GM12878 (cell line): ENCODE data around the gene MAP4K4. TPM values are rescaled to one million over a fixed set of nuclear protein-coding genes. Genes with fewer than 3 reads are reported as not detected.

Source experiments
- ATAC-seq: fragments of 200-7000 bp; cut with Tn5 transposase; 3 replicates; pipeline ENCODE4 v1.9.1; 2020; ENCODE audit warnings: mild to moderate bottlenecking, moderate library complexity
- BruUV-seq: library from RNA; stranded (reverse); fragments of 400-500 nt; replicated peaks from 2 replicates; lab custom pipeline; 2021; lab: Mats Ljungman, UMichigan
- CTCF ChIA-PET: fragments of 300-600 bp; sonication (Branson Sonifier 250); formaldehyde crosslinking; extraction: SDS; loops from one replicate; lab custom pipeline; 2021; ENCODE audit warnings: inconsistent platforms; lab: Yijun Ruan, JAX
- POLR2A ChIA-PET: fragments of 350-600 bp; formaldehyde crosslinking; extraction: SDS; loops from one replicate; lab custom pipeline; 2021; ENCODE audit warnings: inconsistent platforms; lab: Charles Lee
- RAD21 ChIA-PET: fragments of 300-600 bp; sonication (Branson Sonifier 250); formaldehyde crosslinking; loops from one replicate; lab custom pipeline; 2023; ENCODE audit warnings: antibody characterized with exemption; ENCODE audit not compliant: unreplicated experiment; lab: Charles Lee
- SMC1A ChIA-PET: fragments of 300-600 bp; sonication (Branson Sonifier 250); formaldehyde crosslinking; loops from one replicate; lab custom pipeline; 2023; ENCODE audit not compliant: unreplicated experiment, uncharacterized antibody; lab: Charles Lee
- DNase-seq: peaks from one replicate; pipeline ENCODE4 v3.0.0-alpha.2; 2011; ENCODE audit warnings: low read depth, low spot score
- FAIRE-seq: peaks from 3 replicates; lab custom pipeline; 2011; peaks lifted over from hg19 to GRCh38; lab: Jason Lieb, UNC
- H2AFZ ChIP-seq: 2 replicates; pipeline ENCODE4 v1.6.0; 2011; ENCODE audit warnings: low read depth, low read length, control low read depth; ENCODE audit not compliant: control insufficient read depth
- H3K27ac ChIP-seq: 2 replicates; pipeline ENCODE4 v1.5.1; 2011; ENCODE audit warnings: control low read depth; ENCODE audit not compliant: control insufficient read depth, insufficient read depth
- H3K27me3 ChIP-seq, 2 experiments: replicated peaks in 1 of 2; 2 replicates each; pipeline versions ENCODE4 v1.6.0 to v1.6.1; 2011; ENCODE audit warnings: low read length in 1 of 2; ENCODE audit not compliant: control insufficient read depth in 2 of 2, insufficient read depth in 2 of 2
- H3K36me3 ChIP-seq, 2 experiments: 2 replicates each; pipeline ENCODE4 v1.5.1; 2011; ENCODE audit warnings: low read length in 1 of 2; ENCODE audit not compliant: control insufficient read depth in 2 of 2, insufficient read depth in 2 of 2
- H3K4me1 ChIP-seq: 2 replicates; pipeline ENCODE4 v1.6.1; 2011; ENCODE audit warnings: mild to moderate bottlenecking, low read length, moderate library complexity, mixed read lengths; ENCODE audit not compliant: control insufficient read depth, insufficient read depth
- H3K4me2 ChIP-seq: 2 replicates; pipeline ENCODE4 v1.6.0; 2011; ENCODE audit warnings: control low read depth; ENCODE audit not compliant: control insufficient read depth, insufficient read depth
- H3K4me3 ChIP-seq: fragments of 200-600 bp; sonication (generic); 2 replicates; pipeline ENCODE4 v1.5.1; 2016
- H3K79me2 ChIP-seq: 2 replicates; pipeline ENCODE4 v1.6.0; 2011; ENCODE audit warnings: low read length; ENCODE audit not compliant: control insufficient read depth, insufficient read depth
- H3K9ac ChIP-seq: 2 replicates; pipeline ENCODE4 v1.8.0; 2011; ENCODE audit warnings: low read length, control low read depth, mixed read lengths; ENCODE audit not compliant: control insufficient read depth, insufficient read depth
- H3K9me3 ChIP-seq: replicated peaks from 3 replicates; pipeline ENCODE4 v1.5.1; 2011; ENCODE audit warnings: mild to moderate bottlenecking, low read length; ENCODE audit not compliant: control insufficient read depth, insufficient read depth
- H4K20me1 ChIP-seq: 2 replicates; pipeline ENCODE4 v1.6.0; 2011; ENCODE audit not compliant: control insufficient read depth, insufficient read depth
- LARP7 ChIP-seq: fragments of 450-650 bp; IDR thresholded peaks from 2 replicates; pipeline ENCODE4 v1.6.1; 2017; ENCODE audit warnings: mild to moderate bottlenecking
- MTA2 ChIP-seq: fragments of 450-650 bp; IDR thresholded peaks from 2 replicates; pipeline ENCODE4 v1.6.1; 2016; ENCODE audit warnings: low read depth, mild to moderate bottlenecking, moderate library complexity
- NR2C2 ChIP-seq: IDR thresholded peaks from 2 replicates; pipeline ENCODE4 v1.6.1; 2011; ENCODE audit warnings: borderline replicate concordance, low read depth; ENCODE audit not compliant: control insufficient read depth, insufficient read length
- PAX5 ChIP-seq: IDR thresholded peaks from 2 replicates; pipeline ENCODE4 v1.6.1; 2011; ENCODE audit warnings: low read depth, low read length, borderline replicate concordance
- SPI1 ChIP-seq: IDR thresholded peaks from 2 replicates; pipeline ENCODE4 v1.6.1; 2011; ENCODE audit warnings: low read depth, mild to moderate bottlenecking, low read length, moderate library complexity, borderline replicate concordance; ENCODE audit not compliant: insufficient read depth
- SREBF2 ChIP-seq: IDR thresholded peaks from 2 replicates; pipeline ENCODE4 v1.6.1; 2012; ENCODE audit warnings: mild to moderate bottlenecking, low read length
- YY1 ChIP-seq: IDR thresholded peaks from 2 replicates; pipeline ENCODE4 v1.6.1; 2011; ENCODE audit warnings: low read depth, mild to moderate bottlenecking, low read length
- ZNF217 ChIP-seq: fragments of 450-650 bp; IDR thresholded peaks from 2 replicates; pipeline ENCODE4 v1.6.1; 2017; ENCODE audit warnings: antibody characterized with exemption, mild to moderate bottlenecking
- WGBS: methylation state at CpG from one replicate; pipeline ENCODE4 v1.1.6; 2016; ENCODE audit warnings: low lambda C conversion rate; ENCODE audit not compliant: insufficient replicate concordance, insufficient coverage; ENCODE audit errors: missing lambda C conversion rate; 5-methylcytosine and 5-hydroxymethylcytosine counted together
- in situ Hi-C: fragments of 300-500 bp; cut with MboI; formaldehyde crosslinking; loops from 9 replicates; pipeline ENCODE4 v1.14.3; 2018; ENCODE audit warnings: mixed read lengths
- intact Hi-C: fragments of 100-400 bp; cut with micrococcal nuclease; formaldehyde crosslinking; loops from one replicate; pipeline ENCODE4 v1.14.2; 2022; ENCODE audit not compliant: unreplicated experiment
- polyA plus RNA-seq, 11 experiments: library from polyadenylated mRNA; depleted of rRNA in 4 of 11; unstranded in 6 of 11; stranded (reverse) in 5 of 11; fragments of >200 nt; fragmentation: Nextera tagmentation in 4 of 11; fragmentation: Illumina TruSeq in 1 of 11; extraction: Ambion mirVana in 4 of 11; extraction: Trizol in 1 of 11; gene quantifications; 1 replicate in 1 of 11; 2 replicates in 10 of 11; pipeline versions ENCODE4 v1.2.1 to v1.2.3, GENCODE V29; 2011 to 2016; ENCODE audit warnings: inconsistent platforms in 2 of 11, missing spikeins in 2 of 11, low read depth in 1 of 11
- total RNA-seq, 4 experiments: library from RNA; depleted of rRNA in 3 of 4; stranded (reverse); fragments of >200 nt in 3 of 4; fragmentation: Illumina TruSeq in 1 of 4; extraction: Trizol in 1 of 4; gene quantifications; 2 replicates each; pipeline versions ENCODE4 v1.2.1 to v1.2.3, GENCODE V29; 2013 to 2021
- TF ChIP-seq, protein P1 (sequence below): fragments of 450-650 bp; IDR thresholded peaks from 2 replicates; pipeline ENCODE4 v1.6.1; 2017; ENCODE audit warnings: mild to moderate bottlenecking
- TF ChIP-seq, protein P2 (sequence below): fragments of 150-350 bp; IDR thresholded peaks from 2 replicates; pipeline ENCODE4 v1.6.1; 2014; ENCODE audit warnings: mild to moderate bottlenecking, low read depth, low read length
- TF ChIP-seq, protein P3 (sequence below): fragments of 450-650 bp; IDR thresholded peaks from 2 replicates; pipeline ENCODE4 v1.6.1; 2016; ENCODE audit warnings: mild to moderate bottlenecking

MAP4K4 gene
- total and polyA plus RNA-seq, 10 of the 15 experiments (the other 5 are each of a cell fraction or from before 2014, with no cell fraction given) = 1.9 to 50.4 (median 9.7) TPM

DNA sequence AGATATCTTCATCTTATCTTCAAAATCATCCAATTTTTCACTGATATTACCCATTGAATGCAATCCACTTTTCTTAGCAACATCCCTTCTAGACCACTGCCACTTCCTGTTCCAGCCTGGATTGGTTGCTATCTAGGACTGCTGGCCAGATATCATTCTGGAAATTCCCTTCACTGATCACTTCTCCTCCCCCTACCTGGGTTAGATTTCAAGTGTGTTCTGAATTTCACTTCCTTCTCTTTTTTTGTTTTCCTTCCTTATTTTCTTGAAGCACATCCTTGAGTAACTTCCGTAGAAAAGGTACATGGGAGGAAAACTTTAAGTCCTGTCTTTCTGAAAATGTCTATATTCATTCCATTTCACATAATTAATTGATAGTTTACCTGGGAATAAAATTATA lies 212.3 kb downstream of the MAP4K4 start:
- BruUV-seq = no TSS peak
- ATAC-seq = no peak
- in situ Hi-C loops (no loop called here), intact Hi-C loops (no loop called here)
- H3K79me2 ChIP-seq = no peaks in the 10 kb centered on the region
- WGBS = 0% methylated on average over 1 of the region's 1 CpG
- no peak overlapping the region for H3K4me3 ChIP-seq
- SMC1A ChIA-PET = interaction anchor here (1.0 kb wide), 1 partner anchor 13 kb away, joined by 4 read pairs; no protein-coding TSS in a partner anchor
- POLR2A ChIA-PET = no interaction called here
- H2AFZ ChIP-seq = no peak overlapping the region
- no peaks in the 10 kb centered on the region for H4K20me1 ChIP-seq
- no peak overlapping the region for H3K9ac ChIP-seq
- no peaks in the 10 kb centered on the region for H3K36me3 ChIP-seq
- DNase-seq = no peak
- H3K9me3 ChIP-seq = peaks cover 26% of the 10 kb centered on the region; the same call in 2 of the 3 replicates
- H3K27ac ChIP-seq = no peak overlapping the region
- RAD21 ChIA-PET = no interaction called here
- no peak overlapping the region for H3K4me2 ChIP-seq
- H3K4me1 ChIP-seq = peaks cover 5% of the 10 kb centered on the region
- CTCF ChIA-PET = no interaction called here
- no peak for FAIRE-seq
- no peaks in the 10 kb centered on the region for H3K27me3 ChIP-seq
- peak; percentile 27; the same call in 1 of the 2 replicates for TF ChIP-seq SPI1
- TF ChIP-seq, protein P1, sequence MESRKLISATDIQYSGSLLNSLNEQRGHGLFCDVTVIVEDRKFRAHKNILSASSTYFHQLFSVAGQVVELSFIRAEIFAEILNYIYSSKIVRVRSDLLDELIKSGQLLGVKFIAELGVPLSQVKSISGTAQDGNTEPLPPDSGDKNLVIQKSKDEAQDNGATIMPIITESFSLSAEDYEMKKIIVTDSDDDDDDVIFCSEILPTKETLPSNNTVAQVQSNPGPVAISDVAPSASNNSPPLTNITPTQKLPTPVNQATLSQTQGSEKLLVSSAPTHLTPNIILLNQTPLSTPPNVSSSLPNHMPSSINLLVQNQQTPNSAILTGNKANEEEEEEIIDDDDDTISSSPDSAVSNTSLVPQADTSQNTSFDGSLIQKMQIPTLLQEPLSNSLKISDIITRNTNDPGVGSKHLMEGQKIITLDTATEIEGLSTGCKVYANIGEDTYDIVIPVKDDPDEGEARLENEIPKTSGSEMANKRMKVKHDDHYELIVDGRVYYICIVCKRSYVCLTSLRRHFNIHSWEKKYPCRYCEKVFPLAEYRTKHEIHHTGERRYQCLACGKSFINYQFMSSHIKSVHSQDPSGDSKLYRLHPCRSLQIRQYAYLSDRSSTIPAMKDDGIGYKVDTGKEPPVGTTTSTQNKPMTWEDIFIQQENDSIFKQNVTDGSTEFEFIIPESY = no peak

DNA sequence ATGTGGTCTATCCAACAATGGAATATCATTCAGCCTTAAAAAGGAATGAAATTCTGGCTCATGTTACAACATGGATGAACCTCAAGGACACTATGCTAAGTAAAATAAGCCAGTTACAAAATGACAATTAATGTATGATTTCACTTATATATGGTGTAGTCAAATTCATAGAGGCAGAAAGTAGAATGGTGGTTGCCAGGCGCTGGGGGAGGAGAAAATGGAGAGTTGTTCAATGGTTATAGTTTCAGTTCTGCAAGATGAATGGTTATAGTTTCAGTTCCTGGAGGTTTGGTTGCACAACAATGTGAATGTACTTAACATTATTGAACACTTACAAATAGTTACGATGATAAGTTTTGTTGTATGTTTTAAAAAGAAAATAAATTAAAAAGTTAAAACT lies 215.0 kb downstream of the MAP4K4 start:
- Histone ChIP-seq H3K9ac (no peak overlapping the region), H3K9me3 (peaks cover 17% of the 10 kb centered on the region; the same call in 2 of the 3 replicates), H3K27me3 (no peaks in the 10 kb centered on the region), H3K79me2 (no peaks in the 10 kb centered on the region), H3K4me1 (peaks cover 5% of the 10 kb centered on the region), H3K4me2 (no peak overlapping the region), H4K20me1 (no peaks in the 10 kb centered on the region), H3K27ac (no peak overlapping the region), H3K4me3 (no peak overlapping the region), H2AFZ (no peak overlapping the region), H3K36me3 (no peaks in the 10 kb centered on the region)
- no TSS peak for BruUV-seq
- SMC1A ChIA-PET = interaction anchor here (0.6 to 1.3 kb wide), 3 partner anchors 12 to 557 kb away, joined by 3 read pairs; no protein-coding TSS in a partner anchor
- CTCF ChIA-PET = interaction anchor here (1.2 to 1.3 kb wide), 2 partner anchors 29 to 95 kb away, joined by 3 to 4 read pairs; no protein-coding TSS in a partner anchor
- WGBS = 0% methylated on average over 2 of the region's 2 CpGs
- DNase-seq (peak; percentile 41), ATAC-seq (peak; percentile 99), FAIRE-seq (peak; percentile 7)
- POLR2A ChIA-PET = interaction anchor here (0.9 kb wide), 1 partner anchor 32 kb away, joined by 3 read pairs; no protein-coding TSS in a partner anchor
- RAD21 ChIA-PET = no interaction called here
- in situ Hi-C loops = no loop called here
- intact Hi-C loops = no loop called here
- TF ChIP-seq ZNF217 (peak; percentile 89), SREBF2 (no peak), YY1 (0 out of 2 replicates have a peak, but pooled peaks have one; percentile 35), LARP7 (no peak), PAX5 (no peak), MTA2 (peak; percentile 53; the same call in 1 of the 2 replicates), NR2C2 (no peak)
- TF ChIP-seq, protein P2, sequence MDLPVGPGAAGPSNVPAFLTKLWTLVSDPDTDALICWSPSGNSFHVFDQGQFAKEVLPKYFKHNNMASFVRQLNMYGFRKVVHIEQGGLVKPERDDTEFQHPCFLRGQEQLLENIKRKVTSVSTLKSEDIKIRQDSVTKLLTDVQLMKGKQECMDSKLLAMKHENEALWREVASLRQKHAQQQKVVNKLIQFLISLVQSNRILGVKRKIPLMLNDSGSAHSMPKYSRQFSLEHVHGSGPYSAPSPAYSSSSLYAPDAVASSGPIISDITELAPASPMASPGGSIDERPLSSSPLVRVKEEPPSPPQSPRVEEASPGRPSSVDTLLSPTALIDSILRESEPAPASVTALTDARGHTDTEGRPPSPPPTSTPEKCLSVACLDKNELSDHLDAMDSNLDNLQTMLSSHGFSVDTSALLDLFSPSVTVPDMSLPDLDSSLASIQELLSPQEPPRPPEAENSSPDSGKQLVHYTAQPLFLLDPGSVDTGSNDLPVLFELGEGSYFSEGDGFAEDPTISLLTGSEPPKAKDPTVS = no peak
- TF ChIP-seq, protein P3, sequence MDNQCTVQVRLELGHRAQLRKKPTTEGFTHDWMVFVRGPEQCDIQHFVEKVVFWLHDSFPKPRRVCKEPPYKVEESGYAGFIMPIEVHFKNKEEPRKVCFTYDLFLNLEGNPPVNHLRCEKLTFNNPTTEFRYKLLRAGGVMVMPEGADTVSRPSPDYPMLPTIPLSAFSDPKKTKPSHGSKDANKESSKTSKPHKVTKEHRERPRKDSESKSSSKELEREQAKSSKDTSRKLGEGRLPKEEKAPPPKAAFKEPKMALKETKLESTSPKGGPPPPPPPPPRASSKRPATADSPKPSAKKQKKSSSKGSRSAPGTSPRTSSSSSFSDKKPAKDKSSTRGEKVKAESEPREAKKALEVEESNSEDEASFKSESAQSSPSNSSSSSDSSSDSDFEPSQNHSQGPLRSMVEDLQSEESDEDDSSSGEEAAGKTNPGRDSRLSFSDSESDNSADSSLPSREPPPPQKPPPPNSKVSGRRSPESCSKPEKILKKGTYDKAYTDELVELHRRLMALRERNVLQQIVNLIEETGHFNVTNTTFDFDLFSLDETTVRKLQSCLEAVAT = 0 out of 2 replicates have a peak, but pooled peaks have one; percentile 35
